GM12873 (cell line): ENCODE results near the gene ZNF827.

Source experiments
- TF ChIP-seq, protein P1 (sequence below): IDR thresholded peaks from 2 replicates; pipeline ENCODE4 v1.5.1; 2012; ENCODE audit warnings: low read depth, mild to moderate bottlenecking, moderate library complexity, low read length, control low read depth; ENCODE audit not compliant: insufficient read depth; ENCODE audit errors: missing control alignments

The ZNF827 gene

DNA sequence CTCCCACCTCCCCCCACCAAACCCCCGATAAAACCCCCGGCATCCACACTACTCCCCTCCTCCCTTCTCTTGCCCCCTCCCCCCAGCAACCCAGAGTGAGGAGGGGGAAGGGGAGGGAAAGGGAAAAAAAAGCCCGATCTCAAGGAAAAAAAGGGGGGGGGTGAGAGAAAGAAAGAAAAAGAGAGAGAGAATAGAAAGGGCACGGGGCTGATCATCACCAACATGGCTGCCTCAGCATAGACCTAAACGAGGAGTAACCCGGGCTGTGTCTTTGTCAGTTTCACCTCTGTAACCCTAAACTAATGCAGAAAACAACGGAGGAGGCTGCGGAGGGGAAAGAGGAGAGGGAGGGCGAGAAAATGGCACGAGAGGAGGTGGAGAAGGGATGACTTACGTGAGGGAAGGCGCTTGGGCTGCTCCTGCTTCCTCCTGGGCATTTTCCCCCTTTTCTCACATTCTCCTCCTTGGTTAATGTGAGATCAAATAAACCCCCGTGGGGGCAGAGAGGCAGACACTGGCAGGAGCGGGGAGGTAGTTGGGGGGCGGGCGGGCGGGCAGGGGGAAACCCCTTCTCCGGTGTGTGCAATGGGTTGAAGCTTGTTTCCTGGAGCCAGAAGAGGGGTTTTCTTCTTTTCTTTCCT lies 532 bp downstream of the ZNF827 start:
- TF ChIP-seq, protein P1, sequence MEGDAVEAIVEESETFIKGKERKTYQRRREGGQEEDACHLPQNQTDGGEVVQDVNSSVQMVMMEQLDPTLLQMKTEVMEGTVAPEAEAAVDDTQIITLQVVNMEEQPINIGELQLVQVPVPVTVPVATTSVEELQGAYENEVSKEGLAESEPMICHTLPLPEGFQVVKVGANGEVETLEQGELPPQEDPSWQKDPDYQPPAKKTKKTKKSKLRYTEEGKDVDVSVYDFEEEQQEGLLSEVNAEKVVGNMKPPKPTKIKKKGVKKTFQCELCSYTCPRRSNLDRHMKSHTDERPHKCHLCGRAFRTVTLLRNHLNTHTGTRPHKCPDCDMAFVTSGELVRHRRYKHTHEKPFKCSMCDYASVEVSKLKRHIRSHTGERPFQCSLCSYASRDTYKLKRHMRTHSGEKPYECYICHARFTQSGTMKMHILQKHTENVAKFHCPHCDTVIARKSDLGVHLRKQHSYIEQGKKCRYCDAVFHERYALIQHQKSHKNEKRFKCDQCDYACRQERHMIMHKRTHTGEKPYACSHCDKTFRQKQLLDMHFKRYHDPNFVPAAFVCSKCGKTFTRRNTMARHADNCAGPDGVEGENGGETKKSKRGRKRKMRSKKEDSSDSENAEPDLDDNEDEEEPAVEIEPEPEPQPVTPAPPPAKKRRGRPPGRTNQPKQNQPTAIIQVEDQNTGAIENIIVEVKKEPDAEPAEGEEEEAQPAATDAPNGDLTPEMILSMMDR = no peak

DNA sequence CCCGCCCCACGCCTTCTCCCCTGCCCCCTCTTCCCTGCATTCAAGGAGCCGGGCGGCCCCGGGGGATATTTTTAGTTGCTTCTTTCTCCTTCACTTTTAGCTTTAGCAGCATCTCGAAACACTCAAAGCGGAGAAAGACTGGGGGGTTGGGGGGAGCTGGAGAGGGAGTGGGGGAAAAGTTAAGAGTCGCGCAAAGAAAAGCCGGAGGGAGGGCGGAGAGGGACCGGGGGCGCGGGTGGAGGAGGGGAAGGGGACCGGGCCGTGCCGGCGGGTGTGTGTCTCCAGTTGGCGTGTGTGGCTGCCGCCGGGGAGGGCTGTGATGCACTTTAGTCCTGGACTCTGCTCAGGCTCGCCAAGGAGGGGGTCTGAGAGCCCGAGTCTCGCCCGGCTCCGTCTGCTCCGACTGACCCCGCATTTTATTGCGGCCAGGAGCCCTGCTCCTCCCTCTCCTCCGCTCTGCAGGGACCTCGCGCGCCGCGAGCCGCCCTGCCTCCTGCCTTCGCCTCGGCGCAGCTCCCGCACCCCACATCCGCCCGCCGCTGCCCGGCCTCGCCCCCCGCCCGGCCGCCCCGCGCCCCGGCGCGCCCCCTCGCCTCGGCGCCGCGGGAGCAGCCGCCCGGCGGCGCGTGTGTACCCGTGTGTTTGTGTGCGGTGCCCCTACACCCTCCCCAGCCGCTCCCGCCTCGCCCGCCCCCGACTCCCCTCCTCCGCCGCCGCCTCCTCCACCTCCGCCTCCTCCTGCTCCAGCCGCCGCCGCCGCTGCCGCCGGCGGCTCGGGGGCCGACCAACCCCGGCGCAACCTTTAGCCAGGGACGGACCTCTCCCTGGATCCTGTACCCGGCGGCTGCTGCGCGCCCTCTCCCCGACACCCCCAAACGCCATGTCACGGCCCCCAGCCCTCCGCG lies 1.4 kb downstream of the ZNF827 start:
- TF ChIP-seq, protein P1 = no peak

DNA sequence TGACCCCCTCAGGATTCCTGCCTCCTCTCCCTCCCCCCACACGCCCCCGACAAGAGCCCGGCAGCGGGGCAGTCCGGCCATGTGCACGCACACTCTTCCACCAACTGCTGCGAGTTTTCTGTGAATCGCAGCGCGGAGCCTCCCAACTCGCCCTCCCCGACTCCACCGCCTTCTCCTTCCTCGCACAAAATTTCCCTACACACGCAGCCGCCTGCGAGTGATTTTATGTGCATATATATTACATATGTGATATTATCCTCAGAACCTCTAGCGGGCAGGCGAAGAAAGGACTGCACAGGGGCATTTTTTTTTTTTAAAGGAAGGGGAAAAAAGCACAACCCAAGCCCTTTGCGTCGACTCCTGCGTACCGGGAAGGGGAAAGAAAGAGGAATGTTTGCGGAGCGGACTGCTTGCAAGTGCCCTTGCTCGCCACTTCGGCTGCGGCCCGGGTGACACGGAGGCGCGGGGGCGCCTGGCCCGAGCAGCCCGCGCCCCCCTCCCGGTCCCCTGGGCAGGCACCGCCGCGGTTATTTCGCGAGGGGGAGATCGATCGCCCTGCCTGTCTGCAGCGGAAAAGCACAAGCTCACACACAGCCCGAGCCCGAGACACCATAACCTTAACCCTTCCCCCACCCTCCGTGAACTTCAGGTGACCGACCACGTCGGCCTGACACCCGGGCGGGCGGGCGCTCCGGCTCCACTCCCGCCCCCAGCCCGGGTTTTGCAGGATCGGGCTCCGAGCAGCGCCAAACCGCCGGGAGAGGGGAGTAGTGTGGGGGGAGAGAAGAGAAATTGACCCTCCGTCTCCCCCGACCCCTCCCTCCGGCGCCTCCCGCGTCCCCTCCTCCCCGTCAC lies 2.3 kb downstream of the ZNF827 start:
- TF ChIP-seq, protein P1 = peak; percentile 41

DNA sequence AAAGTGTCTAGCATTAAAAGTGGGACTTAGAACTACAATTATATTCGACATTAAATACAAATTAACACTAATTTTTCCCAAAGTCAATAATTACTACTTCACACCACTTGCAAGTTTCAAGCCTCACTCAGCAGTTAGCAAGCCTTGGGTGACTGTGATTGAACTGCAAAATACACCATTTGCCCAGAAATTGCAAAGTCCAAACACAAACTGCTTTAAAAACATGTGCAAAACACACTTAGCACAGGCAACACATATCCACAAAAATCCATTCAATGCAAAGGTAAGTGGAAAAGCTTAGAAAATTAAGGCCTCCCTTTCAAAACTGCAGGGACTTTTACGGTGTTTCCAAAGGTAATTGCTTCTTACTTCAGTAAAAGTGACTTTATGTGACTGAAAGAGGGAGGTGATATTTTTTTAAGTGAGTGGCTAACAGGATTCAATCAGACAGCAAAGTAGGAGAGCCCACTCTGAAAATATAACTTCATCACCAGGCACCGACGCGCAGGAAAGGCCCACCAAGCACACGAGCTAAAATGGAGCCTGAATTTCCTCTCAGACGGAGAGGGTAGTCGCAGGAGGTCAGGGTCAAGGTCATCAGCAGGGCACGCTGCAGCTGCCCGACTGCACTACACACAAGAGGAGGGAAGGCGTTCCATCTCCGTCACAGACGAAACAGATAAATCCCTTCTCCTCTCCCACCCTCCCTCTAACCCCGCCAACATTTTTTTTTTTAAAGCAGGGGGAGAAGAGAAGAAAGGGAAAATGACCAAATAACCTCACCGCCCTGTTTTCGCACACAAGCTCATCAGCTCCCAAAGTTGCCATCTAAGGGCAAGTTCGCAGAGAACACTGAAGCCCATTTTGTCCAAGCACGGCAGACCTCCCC lies 3.1 kb downstream of the ZNF827 start:
- TF ChIP-seq, protein P1 = no peak

DNA sequence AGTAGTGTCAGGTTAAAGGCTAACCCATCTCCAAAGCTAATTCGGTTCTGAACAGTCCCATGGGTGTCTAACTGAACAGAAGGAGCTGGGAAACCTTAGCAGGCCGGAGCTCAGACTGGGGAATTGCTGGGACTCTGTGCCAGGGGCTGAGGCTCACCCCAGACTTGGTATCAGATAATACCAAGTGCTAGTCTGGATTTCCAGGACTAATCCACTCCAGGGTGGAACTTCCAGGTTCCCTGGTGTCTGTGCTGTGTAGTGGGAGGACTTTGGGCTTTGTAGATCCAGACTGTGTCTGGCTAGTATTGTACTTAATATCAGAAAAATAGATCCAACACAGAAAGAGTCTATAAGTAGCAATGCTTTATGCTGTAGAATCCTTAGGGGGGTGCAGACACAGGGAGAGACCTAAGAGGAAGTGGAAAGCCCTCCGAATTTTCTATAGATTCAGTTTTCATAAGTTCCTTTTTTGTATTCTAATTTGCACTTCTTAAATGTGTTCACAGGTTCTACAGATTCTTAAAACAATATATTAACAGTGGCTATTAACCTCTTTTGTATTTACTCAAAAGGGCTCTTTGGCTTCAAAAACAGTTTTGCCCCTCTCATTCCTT lies 4.1 kb downstream of the ZNF827 start:
- TF ChIP-seq, protein P1 = no peak

DNA sequence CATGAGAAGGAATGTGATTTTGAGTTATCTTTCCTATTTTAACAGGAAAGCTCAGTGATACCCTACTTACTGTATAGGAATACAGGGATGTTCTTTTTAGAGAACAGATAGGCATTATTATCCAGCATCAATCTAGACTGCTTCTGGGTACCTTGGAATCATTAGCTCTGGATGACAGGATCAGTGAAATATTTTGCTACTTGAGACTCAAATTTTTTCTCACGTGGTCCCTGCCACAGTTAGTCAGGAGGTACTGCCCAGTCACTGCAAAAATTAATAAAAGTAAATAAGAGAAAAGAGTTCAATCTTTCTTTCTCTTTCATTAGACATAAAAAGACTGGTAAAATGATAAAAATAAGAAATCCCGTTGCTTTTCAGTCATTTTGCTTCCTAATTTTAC lies 5.5 kb downstream of the ZNF827 start:
- TF ChIP-seq, protein P1 = no peak
